Hematopoietic multipotent progenitor cell treated with erythropoietin and hydrocortisone succinate and interleukin-3 and kit ligand, for 8 days (in vitro differentiated cells): ENCODE measurements around the gene CACNG4.

Experiments used
- DNase-seq: peaks from one replicate; pipeline ENCODE4 v3.0.0-alpha.2; 2015

CACNG4 gene

GRCh38 chr17:66985338-66986237 is 21.1 kb downstream of the CACNG4 start:
- DNase-seq, result no peak

- no peak for DNase-seq
Observed at GRCh38 chr17:66986659-66987058, 22.2 kb downstream of the CACNG4 start.

DNA sequence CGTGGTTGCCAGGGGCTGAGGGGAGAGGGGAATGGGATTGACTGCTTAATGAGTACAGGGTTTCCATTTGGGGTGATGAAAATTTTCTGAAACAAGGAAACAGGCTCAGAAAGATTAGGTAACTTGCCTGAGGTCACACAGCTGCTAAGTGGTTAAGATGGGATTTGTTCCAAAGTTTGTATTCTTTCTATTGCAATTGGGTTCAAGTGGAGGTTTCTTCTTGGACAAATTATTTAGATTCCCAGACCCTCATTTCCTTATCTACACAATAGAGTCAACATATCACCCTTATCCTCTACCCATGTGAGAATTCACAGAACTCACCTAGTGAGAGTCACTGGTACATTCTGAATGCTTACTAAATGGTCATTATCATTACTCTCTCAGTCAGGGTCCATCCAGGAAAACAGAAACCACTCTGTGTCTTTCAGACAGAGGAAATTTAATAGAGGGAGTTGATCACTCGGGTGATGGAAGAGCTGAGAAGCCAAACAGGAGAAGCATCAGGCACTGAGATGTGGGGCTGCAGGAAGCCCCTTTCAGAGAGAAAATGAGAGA is 22.6 kb downstream of the CACNG4 start:
- no peak for DNase-seq

- no peak for DNase-seq
Observed at GRCh38 chr17:66988069-66988798, 23.7 kb downstream of the CACNG4 start.

DNA sequence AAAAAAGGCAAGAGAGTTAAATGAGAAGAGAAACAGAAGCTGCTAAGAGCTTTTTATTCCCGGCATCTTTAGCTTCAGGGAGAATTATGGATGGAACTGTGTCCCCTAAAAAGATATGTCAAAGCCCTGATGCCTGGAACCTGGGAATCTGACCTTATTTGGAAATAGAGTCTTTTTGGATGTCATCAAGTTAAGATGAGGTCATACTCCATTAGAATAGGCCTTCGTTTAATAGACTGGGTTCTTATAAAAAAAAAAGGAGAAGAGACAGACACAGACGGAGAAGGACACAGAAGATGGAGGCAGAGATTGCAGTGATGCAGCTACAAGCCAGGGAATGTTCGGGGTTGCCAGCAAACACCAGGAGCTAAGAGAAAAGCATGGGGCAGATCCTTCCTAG is 24.6 kb downstream of the CACNG4 start:
- DNase-seq, result no peak

DNA sequence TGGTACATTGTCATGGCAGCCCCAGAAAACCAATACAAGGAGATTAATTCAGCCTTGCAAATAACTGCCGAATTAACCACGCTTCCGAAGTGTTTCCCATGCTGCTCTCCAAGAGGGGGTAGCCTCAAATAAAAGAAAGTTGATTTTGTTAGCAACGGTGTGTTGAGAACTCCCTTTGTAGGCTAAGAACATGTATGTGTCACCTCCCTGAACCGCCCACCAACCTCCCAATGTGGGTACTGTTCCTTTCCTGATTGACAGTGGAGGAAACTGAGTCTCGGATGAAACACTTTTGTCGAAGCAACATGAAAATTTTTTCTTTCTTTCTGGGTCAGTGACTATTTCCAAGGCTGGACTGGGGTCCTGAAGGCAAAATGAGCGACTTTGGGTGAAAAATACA is 25.1 kb downstream of the CACNG4 start:
- no peak for DNase-seq

DNA sequence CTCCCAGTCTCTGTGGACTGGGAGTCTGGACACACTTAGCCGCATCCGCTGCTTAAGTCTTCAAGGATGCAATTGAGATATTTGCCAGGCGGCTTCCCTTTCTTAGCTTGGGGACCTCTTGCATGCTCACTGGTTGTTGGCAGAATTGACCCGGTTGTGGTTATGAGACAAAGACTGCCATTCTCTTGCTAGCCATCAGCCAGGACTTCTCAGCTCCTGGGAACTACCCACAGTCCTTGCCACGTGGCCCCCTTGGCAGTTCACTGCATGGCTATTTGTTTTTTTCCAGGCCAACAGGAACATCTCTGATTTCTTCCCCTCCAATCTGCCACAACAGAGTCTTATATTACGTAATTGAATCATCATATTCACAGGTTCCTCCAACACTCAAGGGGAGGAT is 25.5 kb downstream of the CACNG4 start:
- no peak for DNase-seq

DNA sequence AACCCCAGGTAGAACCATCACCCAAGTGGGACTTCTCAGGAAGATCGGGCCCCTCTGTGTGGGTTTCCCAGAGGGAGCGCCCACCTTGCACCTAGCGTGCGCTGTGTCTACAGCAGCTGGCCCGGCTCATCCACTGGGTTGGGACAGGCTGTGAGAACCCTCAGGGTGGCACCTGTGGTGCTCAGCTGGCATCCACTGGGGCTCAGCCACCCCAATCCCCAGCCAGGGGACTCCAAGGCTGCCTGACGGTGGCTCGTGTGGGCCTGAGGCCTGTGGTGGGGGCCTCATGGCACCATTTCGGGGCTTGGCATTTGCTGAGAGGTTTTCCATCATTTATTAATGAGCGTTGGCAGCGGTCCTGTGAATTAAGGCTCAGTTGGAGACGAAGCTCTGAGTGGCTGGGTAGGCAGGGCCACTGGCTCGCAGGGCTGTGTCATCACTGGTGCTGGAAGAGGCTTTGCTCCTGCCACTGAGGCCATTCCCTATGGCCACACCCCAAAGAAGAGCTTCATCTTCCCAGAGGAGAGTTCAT is 28.5 kb downstream of the CACNG4 start:
- no peak for DNase-seq

GRCh38 chr17:66994361-66994760 is 29.9 kb downstream of the CACNG4 start:
- DNase-seq, result no peak

DNA sequence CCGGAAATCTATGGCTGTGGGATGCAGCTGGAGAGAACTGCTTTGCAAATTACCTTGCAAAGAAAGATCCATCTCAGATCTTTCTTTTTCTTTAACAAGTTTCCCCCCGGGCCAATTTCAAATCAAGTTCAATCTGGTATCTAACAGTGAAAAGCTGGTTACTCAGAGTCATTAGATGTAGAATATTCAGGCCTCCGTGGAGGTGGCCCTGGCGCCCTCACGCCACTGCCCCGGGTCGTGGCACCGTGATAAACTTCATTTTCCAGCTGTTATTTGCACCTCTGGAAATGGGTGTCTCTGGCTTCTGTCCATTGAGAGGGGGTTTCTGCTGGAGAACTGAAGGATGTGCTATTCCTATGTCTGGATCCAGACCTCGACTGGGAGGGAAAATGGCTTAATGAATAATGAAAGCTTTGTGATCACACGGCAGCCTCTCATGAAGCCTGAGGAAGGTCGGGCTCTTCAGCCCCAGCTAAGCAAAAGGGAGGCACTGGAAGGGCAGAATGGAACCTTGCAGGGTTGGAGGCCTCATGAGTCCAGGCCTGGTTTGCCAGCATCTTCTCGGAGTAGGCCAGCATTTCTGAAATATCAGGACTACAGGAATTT is 30.5 kb downstream of the CACNG4 start:
- DNase-seq, result no peak

- DNase-seq, result no peak
Observed at GRCh38 chr17:66995944-66996343, 31.4 kb downstream of the CACNG4 start.

DNA sequence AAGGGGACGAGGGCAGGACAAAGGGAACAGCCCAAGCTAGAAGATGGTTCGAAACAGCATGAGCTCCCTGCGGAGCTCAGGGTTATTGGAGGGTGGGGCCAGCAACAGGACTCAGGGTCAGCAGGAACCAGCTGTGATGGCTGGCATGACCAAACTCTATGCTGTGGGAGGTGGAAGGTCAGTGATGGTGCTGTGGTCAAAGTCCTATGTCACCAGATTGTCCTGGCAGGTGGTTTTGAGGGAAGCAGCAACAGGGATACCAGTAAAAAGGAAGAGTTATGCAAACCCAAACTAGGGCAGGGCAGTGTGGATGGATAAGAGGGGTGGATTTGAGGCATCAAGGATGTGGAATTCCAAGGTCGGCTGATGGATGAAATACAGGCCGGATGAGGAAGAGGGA is 32.4 kb downstream of the CACNG4 start:
- no peak for DNase-seq

GRCh38 chr17:67003231-67003630 is 38.7 kb downstream of the CACNG4 start:
- DNase-seq, result no peak

DNA sequence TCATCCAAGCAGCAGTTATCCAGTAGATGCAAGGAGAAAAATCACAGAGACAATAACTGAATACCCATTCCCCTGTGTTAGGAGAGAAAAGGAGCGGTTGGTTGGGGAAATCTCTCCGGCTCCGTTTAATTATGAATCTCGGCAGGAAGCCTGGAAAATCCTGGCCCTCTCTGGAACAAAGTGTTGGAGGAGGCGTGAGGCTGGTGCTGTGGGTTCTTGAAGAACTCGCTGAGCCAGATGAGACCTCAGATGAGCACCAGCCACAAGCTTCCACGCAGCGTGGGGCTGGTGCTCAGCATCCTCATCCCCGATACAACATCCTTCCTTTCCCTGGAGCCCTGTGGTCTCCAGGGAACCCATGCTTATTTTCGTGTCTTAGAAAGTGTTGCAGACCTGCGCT is 39.7 kb downstream of the CACNG4 start:
- no peak for DNase-seq

DNA sequence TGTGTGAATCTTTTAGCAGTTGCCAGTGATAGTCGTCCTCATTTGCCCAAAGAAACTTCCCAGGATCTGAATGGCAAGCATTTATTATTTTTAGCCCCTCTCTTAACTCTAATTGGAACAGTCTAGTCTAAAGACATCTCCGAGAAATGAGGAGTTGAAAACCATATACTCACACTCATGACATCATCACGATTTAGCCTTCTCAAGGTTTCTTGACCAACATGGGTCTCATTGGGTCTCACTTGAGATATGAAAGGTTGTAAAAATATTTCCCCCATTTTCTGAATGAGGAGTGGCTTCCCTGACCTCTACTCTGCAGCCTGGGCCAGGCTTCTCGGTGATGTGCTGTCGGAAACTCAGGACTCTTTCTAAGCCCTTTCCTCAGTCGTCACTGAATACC is 42.8 kb downstream of the CACNG4 start:
- no peak for DNase-seq

GRCh38 chr17:67008101-67008500 is 43.6 kb downstream of the CACNG4 start:
- DNase-seq, result no peak

- no peak for DNase-seq
Observed at GRCh38 chr17:67011527-67012175, 47.1 kb downstream of the CACNG4 start.

GRCh38 chr17:67013891-67014290 is 49.4 kb downstream of the CACNG4 start:
- DNase-seq, result no peak

DNA sequence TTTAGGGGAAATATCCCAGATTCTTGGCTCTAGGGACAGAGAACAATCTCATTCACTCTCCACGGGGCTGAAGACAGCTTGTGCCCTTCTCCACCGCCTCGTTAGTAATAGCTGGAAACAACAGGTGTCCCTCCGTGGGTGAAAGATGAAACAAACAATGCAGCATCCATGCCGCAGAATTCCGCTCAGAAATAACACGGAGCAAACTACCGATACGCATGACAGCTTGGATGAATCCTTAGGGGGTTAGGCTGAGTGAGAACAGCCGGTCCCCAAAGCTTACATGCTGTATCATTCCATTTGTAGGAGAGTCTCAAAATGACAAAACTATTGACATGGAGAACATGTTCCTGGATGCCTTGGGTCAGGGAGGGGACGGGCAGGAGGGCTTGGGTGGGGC is 50.5 kb downstream of the CACNG4 start:
- DNase-seq, result no peak

GRCh38 chr17:67016039-67016762 is 51.7 kb downstream of the CACNG4 start:
- DNase-seq, result no peak

- DNase-seq, result no peak
Observed at GRCh38 chr17:67017910-67018309, 53.4 kb downstream of the CACNG4 start.
